IgD-negative memory B cell (primary cell): ENCODE results near the gene SLC4A2. TPM values are rescaled to one million over a fixed set of nuclear protein-coding genes. Genes with fewer than 3 reads are reported as not detected.

Experiments used
- H3K27ac Mint-ChIP-seq, 3 donors: one replicate each; pipeline ENCODE4 v1.8.0; 2020 to 2022; ENCODE audit warnings: mild to moderate bottlenecking in 3 of 3, mixed read lengths in 3 of 3, moderate library complexity in 1 of 3
- H3K27me3 Mint-ChIP-seq: one replicate; pipeline ENCODE4 v1.8.0; 2021; ENCODE audit warnings: mixed read lengths
- H3K36me3 Mint-ChIP-seq: one replicate; pipeline ENCODE4 v1.8.0; 2020; ENCODE audit warnings: mild to moderate bottlenecking, mixed read lengths
- H3K4me1 Mint-ChIP-seq, 3 donors: one replicate each; pipeline ENCODE4 v1.8.0; 2020 to 2022; ENCODE audit warnings: mixed read lengths in 3 of 3, mild to moderate bottlenecking in 1 of 3
- H3K4me3 Mint-ChIP-seq, 4 donors: one replicate each; pipeline ENCODE4 v1.8.0; 2020 to 2022; ENCODE audit warnings: mild to moderate bottlenecking in 4 of 4, mixed read lengths in 4 of 4, moderate library complexity in 3 of 4
- H3K9me3 Mint-ChIP-seq, 3 donors: one replicate each; pipeline ENCODE4 v1.8.0; 2020 to 2021; ENCODE audit warnings: mixed read lengths in 3 of 3, mild to moderate bottlenecking in 1 of 3
- polyA plus RNA-seq: library from polyadenylated mRNA; unstranded; fragments of 300-500 nt; fragmentation: Illumina TruSeq; gene quantifications from one replicate; pipeline ENCODE4 v1.2.3, GENCODE V29; 2021

The SLC4A2 gene
- polyA plus RNA-seq, 1 donor from 2014 or later: 17.8 TPM

DNA sequence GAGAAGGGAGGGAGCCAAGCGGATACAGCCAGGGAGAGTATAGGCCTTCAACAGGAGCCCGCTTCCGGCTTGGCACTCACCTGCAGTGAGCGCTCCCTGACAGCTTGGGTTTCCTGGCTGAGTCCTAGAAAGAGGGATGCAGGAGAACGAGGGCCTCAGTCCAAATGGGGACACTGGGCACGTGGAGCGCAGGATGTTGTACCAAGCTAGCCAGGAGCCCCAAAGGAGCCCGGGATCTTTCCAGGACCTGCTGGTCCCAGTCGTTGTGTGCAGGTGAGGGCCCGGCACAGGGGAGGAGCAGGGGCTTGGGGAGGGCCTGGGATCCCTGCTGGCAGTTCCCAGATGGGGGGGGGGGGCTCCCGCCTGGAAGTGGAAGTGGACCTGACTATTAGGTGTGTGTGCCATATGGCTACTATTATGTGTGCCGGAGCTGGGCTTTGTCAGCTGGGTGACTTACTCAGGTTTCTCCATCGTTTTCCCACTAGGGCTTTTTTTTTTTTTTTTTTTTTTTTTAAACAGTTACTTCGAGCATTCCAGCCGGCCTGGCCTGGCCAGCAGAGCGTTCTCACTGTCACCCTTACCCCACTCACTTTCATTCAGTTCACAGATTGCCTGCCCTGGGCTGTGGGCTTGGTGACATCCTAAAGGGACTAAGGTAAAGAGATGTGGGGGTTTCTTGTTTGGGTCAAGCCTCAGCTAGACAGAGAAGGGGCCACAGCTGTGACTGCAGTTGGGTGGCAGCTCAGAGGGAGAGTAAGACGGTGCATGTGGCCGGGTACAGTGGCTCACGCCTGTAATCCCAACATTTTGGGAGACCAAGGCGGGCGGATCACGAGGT is 30.7 kb downstream of the SLC4A2 start:
- peak overlapping the region in 1 of 4 donors; percentile 20 for H3K4me3 Mint-ChIP-seq
- peaks cover 1 to 16% (median 14%) of the 10 kb centered on the region in 3 donors for H3K4me1 Mint-ChIP-seq
- H3K27me3 Mint-ChIP-seq: no peaks in the 10 kb centered on the region
- peak overlapping the region in 1 of 3 donors; percentile 84 for H3K27ac Mint-ChIP-seq
- H3K9me3 Mint-ChIP-seq: no peaks in the 10 kb centered on the region
- no peaks in the 10 kb centered on the region for H3K36me3 Mint-ChIP-seq

DNA sequence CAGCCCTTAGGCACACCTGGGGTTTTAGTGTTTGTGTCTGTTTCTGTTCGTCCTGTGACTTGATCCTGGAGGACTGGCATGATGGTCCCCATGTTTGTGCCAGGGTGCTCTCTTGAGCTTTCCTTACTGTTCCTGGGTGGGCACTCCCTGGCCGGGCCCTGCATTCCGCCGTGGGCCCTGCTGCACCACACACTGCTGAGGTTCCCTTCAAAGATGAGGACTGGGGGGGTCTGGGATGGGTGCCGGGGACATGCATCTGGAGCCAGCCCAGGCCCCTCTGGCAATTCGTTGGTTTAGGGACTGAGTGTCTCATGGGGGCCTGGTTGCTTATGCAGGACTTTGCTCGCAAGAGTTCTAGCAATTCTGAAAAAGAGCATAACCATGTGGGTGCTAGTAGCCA is 31.6 kb downstream of the SLC4A2 start:
- peak overlapping the region in 2 of 3 donors; percentile 23 to 26 for H3K27ac Mint-ChIP-seq
- peaks cover 0 to 12% (median 9%) of the 10 kb centered on the region in 3 donors for H3K4me1 Mint-ChIP-seq
- no peaks in the 10 kb centered on the region for H3K9me3 Mint-ChIP-seq
- H3K36me3 Mint-ChIP-seq: no peaks in the 10 kb centered on the region
- H3K4me3 Mint-ChIP-seq: peak overlapping the region in 1 of 4 donors; percentile 2
- no peaks in the 10 kb centered on the region for H3K27me3 Mint-ChIP-seq

DNA sequence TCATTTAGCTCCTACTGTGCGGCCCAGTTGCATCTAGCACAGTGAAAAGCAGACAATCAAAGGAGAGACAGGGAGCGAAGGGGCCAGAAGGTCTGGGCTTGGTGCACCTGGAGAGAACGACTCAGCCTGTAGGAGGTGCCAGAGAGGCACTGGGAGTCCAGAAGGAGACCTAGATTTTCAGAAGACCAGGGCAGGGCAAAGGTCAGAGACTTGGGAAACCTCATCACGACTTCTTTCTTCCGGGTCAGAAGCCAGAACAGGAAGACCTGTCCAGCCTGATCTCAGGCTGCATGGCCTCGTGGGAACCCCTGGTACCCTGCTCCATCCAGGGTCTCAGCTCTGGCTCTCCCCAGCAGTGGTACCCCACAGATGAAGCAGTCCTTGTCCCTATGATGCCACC is 32.0 kb downstream of the SLC4A2 start:
- Mint-ChIP-seq H3K4me3 (peak overlapping the region in 2 of 4 donors; percentile 2 to 33), H3K27me3 (no peaks in the 10 kb centered on the region), H3K4me1 (peaks cover 0 to 12% (median 9%) of the 10 kb centered on the region in 3 donors), H3K9me3 (no peaks in the 10 kb centered on the region), H3K36me3 (no peaks in the 10 kb centered on the region), H3K27ac (peak overlapping the region in 1 of 3 donors; percentile 26)

DNA sequence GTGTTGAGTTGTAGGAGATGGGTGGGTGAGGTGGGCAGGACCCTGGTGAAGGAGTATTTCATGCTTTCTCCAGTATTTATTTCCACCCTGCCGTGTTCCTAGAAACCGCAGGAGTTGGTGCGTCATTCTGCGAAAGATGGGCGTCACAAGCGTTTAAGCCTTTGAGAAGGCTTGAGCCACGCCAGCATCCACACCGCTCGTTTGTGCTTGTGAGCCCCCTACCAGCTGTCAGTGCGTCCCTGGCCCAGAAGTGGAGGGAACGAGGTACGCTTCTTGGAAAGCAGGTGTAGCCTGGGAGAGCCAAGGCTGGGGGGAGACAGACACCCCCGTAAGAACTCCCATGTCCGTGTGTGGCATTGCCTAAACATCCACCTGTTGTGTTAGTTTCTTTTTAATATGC is 32.6 kb downstream of the SLC4A2 start:
- Mint-ChIP-seq H3K4me3 (no peak overlapping the region), H3K9me3 (no peaks in the 10 kb centered on the region), H3K4me1 (peaks cover 0 to 12% (median 9%) of the 10 kb centered on the region in 3 donors), H3K27ac (no peak overlapping the region), H3K27me3 (no peaks in the 10 kb centered on the region), H3K36me3 (no peaks in the 10 kb centered on the region)

DNA sequence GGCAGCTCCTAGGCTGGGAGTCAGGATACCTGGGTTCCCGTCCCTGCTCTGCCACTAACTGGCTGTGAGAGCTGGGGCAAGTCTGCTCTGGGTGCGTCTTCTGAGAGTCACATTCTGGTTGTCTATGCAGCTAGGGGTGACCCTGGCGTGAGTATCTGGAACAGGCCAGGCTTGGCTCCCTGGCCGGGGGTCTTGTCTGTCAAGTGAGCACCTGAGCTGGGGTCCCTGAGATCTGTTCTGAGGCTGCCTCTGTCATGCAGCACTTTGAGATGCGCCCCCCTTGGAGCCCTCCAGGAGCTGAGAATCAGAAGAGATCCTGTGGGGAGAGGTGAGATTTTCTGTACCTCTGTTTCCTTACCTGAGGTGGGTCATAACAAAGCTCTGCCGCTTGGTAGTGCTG is 34.4 kb downstream of the SLC4A2 start:
- H3K9me3 Mint-ChIP-seq: no peaks in the 10 kb centered on the region
- no peaks in the 10 kb centered on the region for H3K27me3 Mint-ChIP-seq
- H3K4me1 Mint-ChIP-seq: peaks cover 0 to 9% (median 4%) of the 10 kb centered on the region in 3 donors
- H3K36me3 Mint-ChIP-seq: no peaks in the 10 kb centered on the region
- H3K4me3 Mint-ChIP-seq: no peak overlapping the region
- H3K27ac Mint-ChIP-seq: no peak overlapping the region

DNA sequence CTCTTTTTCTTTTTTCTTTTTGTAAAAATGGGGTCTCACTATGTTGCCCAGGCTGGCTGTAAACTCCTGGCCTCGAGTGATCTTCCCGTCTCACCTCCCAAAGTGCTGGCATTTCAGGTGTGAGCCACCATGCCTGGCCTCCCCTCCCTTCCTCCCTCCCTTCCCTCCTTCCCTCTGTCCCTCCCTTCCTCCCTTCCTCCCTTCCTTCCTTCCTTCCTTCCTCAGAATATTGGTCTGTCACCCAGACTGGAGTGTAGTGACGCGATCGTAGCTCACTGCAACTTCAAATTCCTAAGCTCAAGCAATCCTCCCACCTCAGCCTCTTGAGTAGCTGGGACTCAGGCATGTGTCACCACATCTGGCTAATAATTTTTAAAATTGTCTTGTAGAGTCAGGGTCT is 35.3 kb downstream of the SLC4A2 start:
- Mint-ChIP-seq H3K4me1 (peaks cover 0 to 3% (median 2%) of the 10 kb centered on the region in 3 donors), H3K4me3 (no peak overlapping the region), H3K27me3 (no peaks in the 10 kb centered on the region), H3K27ac (peak overlapping the region in 1 of 3 donors; percentile 85), H3K36me3 (no peaks in the 10 kb centered on the region), H3K9me3 (no peaks in the 10 kb centered on the region)

DNA sequence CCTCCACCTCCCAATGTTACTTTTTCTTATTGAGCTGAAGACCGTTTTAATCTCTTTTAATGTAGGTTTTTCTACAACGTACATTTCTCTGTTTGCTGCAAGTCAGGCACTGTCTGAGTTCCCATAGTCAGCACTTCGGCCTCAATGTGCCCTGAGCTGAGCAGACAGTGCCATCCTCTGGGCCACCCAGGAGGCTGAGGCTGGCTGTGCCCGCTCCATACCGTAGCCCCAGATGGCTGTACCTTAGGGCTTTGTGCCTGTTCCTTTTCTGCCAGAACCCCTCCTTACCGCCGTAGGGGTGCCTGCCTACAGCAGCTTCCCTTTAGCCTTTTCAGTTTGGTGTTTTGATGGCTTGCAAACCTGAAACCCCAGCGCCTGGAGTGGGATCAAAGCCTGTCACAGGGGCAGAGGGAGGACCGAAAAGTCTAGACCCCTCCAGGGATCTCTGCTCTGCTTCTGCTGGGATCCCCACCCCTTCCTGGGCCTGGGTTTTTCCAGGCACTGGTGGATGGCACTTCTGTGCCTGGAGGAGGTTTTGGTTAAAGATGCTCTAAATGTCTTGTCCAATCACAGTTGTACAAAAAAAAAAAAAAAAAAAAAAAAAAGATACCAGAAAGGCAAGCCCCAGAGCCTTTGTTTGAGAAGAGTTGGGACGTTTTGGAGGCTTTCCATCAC is 35.9 kb downstream of the SLC4A2 start:
- Mint-ChIP-seq H3K27me3 (no peaks in the 10 kb centered on the region), H3K36me3 (no peaks in the 10 kb centered on the region), H3K27ac (peak overlapping the region in 1 of 3 donors; percentile 85), H3K4me3 (no peak overlapping the region), H3K9me3 (no peaks in the 10 kb centered on the region), H3K4me1 (peaks cover 0 to 3% (median 2%) of the 10 kb centered on the region in 3 donors)

DNA sequence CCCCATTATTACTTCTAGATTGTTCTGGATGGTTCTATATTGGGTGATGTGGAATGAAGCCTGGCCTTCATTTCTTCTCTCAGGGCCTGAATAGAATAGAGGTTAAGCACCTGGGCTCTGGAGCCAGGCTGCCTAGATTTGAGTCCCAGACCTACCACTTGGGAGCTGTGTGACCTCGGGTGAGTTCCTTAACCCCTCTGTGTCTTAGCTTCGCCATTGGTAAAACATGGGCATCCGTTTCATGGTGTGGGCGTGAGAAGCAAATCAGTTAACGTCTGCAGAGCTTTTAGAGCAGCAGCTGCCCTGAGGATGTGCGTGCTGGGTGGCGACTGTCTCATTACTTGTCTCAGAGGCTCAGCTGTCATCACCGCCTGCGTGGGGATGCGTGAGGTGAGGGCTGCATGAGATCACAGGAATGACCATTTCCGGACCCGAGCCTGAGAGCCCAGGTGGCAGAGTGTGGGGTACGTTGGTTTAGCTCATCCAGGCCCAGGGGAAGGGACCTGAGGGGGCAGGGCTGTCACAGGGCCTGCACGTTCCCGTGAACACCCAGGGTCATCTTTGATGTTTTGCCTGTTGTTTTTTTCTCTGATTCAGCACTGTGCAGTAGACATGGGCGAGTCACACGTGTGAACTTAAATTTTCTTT is 36.6 kb downstream of the SLC4A2 start:
- H3K27ac Mint-ChIP-seq: no peak overlapping the region
- no peak overlapping the region for H3K4me3 Mint-ChIP-seq
- H3K9me3 Mint-ChIP-seq: no peaks in the 10 kb centered on the region
- no peaks in the 10 kb centered on the region for H3K36me3 Mint-ChIP-seq
- H3K27me3 Mint-ChIP-seq: no peaks in the 10 kb centered on the region
- peaks cover 0 to 3% (median 2%) of the 10 kb centered on the region in 3 donors for H3K4me1 Mint-ChIP-seq

DNA sequence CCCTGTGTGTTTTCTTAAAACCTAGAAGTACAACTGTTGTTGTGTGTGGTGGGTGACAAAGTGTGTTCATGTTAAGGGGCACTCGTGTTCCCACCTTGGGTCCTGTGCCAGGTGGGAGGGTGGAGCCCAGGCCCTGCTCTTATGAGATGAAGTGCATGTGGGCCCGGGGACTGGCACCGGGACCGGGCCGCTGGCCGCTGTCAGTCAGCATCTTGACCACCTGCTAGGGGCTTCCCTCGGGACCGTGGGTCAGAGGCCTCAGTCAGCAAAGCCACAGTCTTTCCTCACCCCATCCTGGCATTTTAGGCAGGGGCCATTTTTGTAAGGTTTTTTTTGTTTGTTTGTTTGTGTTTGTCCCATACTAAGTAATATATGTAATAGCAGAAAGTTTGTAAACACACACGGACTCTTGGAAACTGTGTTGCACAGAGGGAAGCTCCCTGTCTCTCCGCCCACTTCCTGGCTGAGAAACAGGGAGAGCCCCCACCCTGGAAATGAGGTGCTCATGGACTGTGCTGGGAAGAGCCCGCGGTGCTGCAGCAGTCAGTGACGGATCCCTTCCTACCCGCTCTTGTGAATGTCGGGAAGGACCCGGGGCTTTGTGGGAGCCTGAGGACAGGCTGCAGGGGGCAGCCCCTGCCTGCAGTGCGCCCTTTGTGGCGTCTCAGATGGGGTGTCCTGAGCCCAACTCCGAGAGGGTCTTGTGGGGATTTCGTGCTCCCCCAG is 40.3 kb downstream of the SLC4A2 start:
- Mint-ChIP-seq H3K27ac (no peak overlapping the region), H3K9me3 (no peaks in the 10 kb centered on the region), H3K4me3 (peak overlapping the region in 1 of 4 donors; percentile 63), H3K27me3 (no peaks in the 10 kb centered on the region), H3K36me3 (no peaks in the 10 kb centered on the region), H3K4me1 (no peaks in the 10 kb centered on the region)

DNA sequence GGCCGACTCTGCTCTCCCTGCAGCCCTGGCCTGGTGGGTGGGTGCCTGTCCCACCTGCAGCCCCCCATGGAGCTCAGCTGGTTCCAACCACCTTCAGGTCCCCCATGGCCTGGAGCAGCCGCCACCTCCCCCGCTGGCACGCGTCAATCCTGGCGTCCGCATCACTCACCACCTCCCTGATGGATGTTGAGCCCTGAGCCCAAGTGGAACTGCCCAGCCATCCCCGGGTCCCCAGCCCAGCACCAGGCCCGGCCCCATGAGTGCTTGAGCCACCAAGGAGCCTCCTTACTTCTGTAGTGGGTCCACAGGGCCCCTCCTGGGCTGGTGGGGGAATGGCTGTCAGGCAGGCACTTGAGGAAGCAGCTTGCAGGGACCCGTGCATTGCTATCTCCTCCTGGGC is 41.5 kb downstream of the SLC4A2 start:
- Mint-ChIP-seq H3K4me1 (no peaks in the 10 kb centered on the region), H3K4me3 (no peak overlapping the region), H3K27me3 (no peaks in the 10 kb centered on the region), H3K27ac (no peak overlapping the region), H3K36me3 (peaks cover 2% of the 10 kb centered on the region), H3K9me3 (no peaks in the 10 kb centered on the region)

DNA sequence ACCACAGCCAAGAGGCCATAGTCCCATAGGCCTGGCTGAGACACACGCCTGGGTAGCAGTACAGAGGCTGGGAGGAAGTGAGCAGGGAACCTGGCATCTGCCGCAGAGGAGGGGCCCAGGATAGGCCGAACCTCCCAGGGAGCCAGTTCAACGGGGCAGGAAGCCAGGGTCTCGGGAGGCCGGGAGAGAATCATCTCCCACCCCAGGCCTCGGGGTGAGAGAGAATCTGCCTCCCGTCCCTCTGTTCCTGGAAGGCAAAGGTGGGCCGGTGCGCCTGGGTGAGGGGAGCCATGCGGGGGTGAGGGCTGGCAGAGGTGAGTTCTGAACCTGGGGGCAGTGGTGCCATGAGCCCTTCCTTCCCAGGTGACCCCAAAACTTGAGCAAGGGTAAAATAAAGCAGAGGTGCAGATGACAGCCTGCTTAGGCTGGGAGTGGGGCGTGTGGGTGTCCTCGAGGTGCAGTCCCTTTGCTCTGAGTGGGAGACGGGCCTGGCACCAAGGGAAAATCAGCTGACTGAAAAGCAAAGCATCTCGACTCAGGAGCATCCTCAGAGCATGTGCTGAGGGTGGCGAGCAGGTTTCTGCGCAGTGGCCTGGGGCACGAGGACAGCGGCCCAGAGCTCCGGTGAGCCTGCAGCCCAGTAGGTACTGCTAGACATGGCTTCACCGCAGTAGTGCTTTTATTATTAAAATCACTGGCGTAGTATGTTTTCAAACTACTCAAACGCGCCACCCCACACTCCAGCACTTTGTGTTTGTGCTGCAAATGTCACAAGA is 42.4 kb downstream of the SLC4A2 start:
- Mint-ChIP-seq H3K27me3 (no peaks in the 10 kb centered on the region), H3K4me3 (no peak overlapping the region), H3K4me1 (no peaks in the 10 kb centered on the region), H3K27ac (no peak overlapping the region), H3K36me3 (peaks cover 2% of the 10 kb centered on the region), H3K9me3 (no peaks in the 10 kb centered on the region)

DNA sequence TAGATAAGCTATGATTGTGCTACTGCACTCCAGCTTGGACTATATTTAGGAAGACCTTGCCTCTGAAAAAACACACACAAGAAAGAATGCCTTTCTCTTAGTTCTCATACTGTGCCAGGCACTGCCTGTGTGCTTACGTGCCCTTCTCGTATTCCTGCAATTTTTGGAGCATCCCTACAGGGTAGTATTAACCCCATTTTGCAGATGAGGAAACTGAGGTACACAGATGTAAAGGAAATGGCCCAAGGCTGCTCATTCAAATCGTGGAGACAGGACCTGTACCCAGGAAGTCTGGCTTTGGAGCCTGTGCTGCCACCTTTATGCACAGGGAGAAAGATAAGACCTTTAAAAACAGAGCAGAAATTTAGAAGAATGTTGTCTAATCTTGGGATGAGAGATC is 43.6 kb downstream of the SLC4A2 start:
- Mint-ChIP-seq H3K36me3 (peaks cover 2% of the 10 kb centered on the region), H3K9me3 (no peaks in the 10 kb centered on the region), H3K4me1 (no peaks in the 10 kb centered on the region), H3K4me3 (no peak overlapping the region), H3K27me3 (no peaks in the 10 kb centered on the region), H3K27ac (peak overlapping the region in 1 of 3 donors; percentile 4)

DNA sequence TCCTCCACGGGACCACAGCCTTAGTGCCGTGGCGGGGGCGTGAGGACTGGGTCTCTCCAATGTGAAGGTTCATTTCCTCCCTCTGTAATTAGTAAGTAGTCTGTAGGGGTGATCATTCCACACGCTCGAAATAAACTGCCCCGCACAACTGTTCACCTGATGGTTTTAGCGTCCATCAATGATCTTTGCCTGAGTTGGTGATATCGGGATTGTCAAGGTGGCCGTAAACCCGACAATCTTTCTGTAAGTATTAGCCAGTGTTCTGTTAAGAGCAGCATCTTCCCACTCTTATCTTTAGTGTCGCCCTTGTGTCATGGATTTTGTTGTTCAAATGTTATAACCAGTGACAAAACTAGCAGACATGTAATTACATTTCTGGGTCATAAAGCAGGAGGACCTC is 44.6 kb downstream of the SLC4A2 start:
- no peak overlapping the region for H3K27ac Mint-ChIP-seq
- H3K27me3 Mint-ChIP-seq: no peaks in the 10 kb centered on the region
- H3K4me3 Mint-ChIP-seq: peak overlapping the region in 1 of 4 donors; percentile 15
- H3K4me1 Mint-ChIP-seq: no peaks in the 10 kb centered on the region
- H3K9me3 Mint-ChIP-seq: no peaks in the 10 kb centered on the region
- H3K36me3 Mint-ChIP-seq: peaks cover 2% of the 10 kb centered on the region
